GM18868 (cell line): Measurements from ENCODE around the gene RRM2.
A peak's percentile ranks its signal among the peaks of the same experiment; 100 is the strongest.

Experiments
- ATAC-seq: cut with Tn5 transposase; IDR thresholded peaks from one replicate; pipeline ENCODE4 v1.9.1; 2021; ENCODE audit warnings: mild to moderate bottlenecking, moderate library complexity; ENCODE audit not compliant: unreplicated experiment

RRM2 gene

DNA sequence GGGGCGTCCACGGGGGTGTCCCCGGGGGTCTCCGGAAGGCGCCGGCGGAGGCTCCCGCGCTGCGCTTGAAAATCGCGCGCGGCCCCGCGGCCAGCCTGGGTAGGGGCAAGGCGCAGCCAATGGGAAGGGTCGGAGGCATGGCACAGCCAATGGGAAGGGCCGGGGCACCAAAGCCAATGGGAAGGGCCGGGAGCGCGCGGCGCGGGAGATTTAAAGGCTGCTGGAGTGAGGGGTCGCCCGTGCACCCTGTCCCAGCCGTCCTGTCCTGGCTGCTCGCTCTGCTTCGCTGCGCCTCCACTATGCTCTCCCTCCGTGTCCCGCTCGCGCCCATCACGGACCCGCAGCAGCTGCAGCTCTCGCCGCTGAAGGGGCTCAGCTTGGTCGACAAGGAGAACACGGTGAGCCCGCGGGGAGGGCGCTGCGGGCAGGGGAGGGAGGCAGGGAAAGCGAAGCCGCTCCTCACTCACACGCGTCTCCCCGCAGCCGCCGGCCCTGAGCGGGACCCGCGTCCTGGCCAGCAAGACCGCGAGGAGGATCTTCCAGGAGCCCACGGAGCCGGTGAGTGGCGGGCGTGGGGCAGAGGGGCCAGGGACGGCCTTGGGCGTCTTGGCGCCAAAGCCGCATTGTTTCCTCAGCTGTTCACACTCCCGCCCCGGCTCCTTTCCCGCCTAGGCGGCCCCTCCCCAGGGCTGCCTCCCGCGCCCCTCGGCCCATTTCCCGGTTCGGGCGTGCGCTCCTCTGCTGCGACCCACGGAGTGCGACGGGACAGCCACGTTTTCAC, at the start of gene RRM2:
TSS of gene RRM2 (plus strand) at position 240 of the 781 bp plus-strand sequence. CDS start at position 300, 60 bp downstream.
- peak; percentile 75 for ATAC-seq

DNA sequence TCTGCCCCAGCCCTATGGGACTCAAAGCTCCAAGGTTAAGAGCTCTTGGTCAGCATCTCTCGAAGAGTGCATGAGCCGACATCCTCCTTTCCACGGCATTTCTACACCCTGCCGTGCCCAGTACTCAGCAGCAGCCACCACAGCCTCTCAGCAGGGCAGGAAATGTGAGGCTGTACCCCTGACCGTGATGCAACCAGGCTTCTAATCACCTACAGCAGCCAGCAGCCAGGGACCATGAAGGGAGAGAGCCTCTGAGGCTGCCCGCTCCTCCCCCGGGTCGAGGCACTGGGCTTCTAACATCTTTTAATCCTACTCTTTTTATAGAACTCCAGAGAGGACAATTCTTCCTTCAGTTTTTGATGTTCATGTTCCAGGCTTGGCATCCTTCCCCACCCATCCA, 48.8 kb upstream of the RRM2 start:
- ATAC-seq, result no peak

DNA sequence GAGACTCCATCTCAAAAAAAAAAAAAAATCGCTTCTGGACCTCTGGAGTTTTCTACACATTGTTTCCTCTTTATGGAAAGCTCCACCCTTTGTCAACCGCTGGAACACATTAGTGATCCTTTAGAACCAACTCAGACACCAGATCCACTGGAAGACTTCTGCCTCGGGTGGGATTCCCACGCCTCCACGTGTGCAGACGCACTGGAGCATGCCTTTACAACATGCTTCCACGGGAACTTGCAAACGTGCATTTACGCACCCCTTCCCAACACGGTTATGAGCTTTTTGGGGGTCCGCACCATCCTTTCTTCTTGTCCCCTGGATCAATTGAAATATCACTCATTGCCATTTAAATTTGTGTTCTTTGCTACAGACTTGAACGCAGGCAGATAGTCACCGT, 47.4 kb upstream of the RRM2 start:
- ATAC-seq, result no peak

DNA sequence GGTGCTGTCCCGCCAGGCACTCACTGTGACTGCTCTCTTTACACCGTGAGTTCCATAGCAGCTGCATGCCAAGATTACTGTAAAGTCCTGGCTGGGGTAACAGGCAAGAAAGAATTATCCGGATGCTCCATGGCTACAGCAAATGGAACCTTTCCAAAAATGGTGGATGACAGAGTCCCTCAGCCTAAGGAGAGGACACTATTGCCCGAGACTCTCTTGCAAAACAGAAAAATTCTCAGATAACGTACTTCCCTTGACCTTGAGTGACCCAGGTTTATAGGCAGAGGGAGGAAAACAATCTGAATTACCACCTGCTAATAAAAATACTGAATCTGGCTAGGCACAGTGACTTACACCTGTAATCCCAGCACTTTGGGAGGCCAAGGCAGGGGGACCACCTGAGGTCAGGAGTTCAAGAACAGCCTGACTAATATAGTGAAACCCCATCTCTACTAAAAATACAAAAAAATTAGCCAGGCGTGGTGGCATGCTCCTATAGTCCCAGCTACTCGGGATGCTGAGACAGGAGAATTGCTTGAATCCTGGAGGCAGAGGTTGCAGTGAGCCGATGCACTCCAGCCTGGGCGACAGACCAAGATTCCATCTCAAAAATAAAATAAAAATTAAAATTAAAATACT, 46.8 kb upstream of the RRM2 start:
- ATAC-seq, result no peak

DNA sequence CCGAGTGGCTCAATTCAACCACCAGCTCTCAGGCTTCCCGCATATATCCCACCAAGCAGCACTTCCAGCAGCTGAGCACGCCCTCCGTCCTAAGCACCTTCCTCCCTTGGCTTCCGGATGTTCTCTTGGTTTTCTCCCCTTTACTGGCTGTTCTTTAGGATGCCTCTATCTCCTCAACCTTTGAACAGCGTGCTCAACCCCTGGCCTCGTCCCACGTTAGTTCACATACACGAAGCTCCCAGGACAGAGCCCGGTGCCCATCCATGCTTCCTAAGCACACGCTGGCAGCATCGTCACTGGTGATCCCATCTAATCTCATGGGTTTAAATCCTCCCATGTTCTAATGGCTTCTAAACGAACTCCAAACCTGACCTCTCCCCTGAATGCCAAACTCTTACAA, 46.0 kb upstream of the RRM2 start:
- ATAC-seq, result no peak

DNA sequence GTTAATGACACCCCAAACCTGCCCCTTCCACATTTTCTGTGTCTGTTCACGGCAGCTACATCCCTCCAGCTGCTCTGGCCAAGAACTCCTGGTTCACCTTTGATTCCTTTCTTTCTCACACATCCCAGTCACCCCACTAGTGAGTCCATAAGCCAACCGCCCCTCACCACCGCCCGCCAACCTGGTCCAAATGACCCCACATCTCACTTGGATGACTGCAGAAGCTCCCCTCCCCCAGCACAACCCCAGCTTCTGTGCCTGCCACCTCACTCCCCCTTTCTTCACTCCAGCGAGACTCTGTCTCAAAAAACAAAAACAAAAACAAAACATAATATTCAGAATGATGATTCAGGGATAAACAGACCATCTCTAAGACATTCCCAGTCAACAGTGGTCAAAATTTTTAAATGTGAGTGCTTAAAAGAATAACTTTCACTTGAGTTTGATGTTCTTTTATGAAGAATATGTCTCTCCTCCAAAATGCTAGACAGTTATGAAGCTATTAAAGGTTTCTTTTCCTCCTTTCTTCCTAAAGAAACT, 45.5 kb upstream of the RRM2 start:
- no peak for ATAC-seq

DNA sequence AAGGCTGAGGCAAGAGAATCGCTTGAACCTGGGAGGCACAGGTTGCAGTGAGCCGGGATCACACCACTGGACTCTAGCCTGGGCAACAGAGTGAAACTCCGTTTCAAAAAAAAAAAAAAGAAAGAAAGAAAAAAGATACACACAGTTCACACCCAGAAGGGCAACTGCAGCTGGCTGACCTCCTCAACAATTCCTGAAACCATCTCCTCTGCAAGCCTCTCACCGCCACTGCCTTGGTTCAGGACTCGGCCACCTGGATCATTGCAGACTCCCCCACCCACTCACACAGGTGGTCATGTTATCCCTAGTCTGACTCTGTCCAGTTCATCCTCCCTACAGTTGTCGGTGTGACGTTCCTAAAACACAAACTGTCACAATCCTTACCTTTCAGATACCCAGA, 44.5 kb upstream of the RRM2 start:
- no peak for ATAC-seq

DNA sequence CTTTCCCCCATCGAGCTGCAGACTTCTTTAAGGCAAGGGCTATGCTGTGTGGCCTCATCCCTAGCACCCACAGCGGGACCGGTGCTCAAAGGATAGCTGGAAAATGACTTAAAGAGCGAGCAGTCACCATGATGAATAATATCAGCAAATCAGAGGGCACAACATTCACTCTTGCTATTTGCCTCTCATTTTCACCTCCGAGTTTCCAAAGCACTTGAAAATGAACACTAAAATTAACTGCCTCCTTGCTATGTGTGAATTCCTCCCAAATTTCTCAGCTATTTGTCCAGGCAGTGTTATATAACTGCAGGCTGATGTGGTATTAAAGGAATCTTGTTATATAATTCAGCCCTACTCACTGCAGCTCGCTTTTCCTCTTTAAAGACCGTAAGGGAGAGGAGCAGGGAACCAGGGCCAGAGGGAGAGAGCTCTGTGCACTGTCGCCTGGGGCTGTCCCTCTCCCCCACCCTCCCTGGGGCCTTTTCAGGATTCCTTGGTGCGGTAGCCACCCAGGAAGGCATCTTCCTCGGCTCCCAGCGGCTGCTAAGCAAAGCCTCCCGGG, 43.8 kb upstream of the RRM2 start:
- no peak for ATAC-seq

DNA sequence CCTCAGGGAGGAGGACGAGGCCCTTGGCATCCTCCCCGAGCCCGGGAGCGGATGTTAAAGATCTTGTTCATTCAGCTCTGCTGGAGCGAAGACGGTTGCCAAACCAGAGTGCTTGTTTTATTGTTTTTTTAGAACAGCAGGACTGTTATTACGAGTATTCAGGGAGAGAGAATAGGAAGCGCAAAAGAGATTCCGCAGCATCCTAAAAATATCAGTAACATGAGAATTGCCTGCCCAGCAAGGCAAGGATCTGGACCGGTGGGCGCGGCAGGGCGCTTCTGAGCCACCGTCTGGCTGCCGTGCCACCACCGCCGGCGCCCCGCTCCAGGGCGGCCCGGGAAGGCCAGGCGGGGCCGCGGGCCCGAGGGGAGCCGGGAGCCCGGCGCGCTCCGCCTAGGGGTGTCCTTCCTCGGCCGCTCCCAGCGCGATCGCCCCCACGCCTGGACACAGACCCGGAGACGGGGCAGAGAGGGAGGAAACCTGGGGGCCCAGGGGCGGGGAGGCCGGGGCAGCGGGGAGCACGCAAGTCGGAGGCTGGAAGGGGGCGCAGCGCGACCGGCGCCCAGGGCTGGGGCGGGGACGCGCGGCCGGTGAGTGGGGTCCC, 43.2 kb upstream of the RRM2 start:
- ATAC-seq, result no peak

DNA sequence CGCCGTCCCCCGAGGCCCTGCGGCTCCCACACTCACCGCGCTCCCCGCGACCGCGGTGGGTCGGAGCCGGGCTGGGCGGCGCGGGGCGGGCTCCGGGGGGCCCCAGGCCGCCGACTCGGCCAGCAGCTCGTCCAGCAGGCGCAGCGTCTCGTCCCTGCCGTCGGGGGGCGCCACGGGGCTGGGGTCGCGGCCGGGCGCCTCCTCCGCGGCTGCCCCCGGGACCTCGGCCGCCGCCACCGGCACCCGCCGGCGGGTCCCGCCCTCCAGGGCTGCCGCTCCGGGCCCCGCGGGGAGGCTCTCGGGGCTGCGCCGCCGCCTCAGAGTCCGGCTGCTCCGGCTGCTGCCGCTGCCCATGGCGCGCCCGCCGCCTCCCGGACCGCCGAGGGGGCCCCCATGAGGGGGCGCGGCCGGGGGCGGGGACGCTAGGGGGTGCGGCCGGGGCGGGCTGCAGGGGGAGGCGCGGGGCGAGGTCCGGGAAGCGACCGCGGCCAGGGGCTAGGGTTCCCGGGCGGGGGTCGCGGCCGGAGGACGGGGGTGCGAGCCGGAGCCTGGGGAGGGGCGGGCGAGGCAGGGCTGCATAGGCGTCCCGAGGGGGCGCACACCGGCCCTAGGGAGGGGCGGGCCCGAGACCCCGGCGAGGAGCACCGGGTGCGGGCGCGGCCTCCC, 42.5 kb upstream of the RRM2 start, which contains the start of gene CYS1:
TSS of gene CYS1 (minus strand) at position 542 of the 666 bp plus-strand sequence. CDS start at position 354, 188 bp downstream.
- ATAC-seq, result no peak

DNA sequence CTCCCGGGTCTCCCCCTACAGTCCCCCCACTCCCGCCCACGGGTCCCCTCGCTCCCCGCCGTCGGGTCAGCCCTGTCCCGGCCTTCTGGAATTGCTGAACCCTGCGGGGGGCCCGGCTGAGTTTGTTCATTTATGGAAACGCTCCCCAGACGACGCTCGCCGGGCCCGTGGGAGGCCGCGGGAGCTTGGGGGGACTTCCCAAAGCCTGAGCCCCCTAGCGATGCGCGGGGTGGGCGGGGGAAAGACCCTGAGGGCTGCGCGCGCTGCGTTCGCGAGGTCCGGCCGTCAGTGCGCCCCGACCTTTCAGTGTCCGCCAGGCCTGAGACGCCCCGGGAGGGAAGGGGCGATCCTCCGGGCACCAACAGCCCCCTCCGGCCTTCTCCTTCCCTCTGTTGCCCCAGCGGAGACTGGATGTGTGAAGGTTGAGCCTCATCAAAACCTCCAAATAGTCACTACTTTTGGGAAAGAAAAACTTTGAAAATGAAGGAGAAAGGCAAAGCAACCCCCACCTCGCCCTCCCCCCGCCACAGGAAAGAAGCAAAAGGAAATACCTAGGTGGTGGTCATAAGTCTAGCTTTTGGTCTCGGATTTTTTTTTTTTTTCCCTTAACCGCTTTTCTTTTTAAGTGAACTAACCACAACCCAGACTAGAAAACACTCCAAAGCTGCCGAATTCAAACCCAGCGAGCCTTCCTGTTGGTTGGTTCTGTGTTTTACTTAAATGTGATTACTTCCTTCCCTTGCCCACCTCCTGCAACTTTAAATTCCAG, 41.8 kb upstream of the RRM2 start:
- no peak for ATAC-seq

DNA sequence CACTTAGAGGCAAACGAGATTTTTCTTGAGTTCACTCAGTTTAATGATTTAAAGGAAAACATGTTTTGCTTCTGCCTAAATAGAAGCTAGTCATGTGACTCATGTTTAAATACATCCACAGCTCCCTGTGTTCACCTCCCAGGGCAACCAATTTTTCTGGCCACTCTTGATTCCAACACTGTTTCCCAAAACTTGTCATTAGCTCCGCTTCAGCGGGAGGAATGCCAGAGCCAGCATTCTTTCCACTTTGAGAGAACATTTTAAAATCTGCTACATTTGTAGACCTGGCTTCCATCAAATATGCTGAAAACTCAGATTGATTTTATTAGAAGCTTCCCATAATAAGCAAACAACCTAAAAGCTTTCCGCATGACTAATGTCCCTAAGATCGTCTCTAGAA, 39.5 kb upstream of the RRM2 start:
- no peak for ATAC-seq

DNA sequence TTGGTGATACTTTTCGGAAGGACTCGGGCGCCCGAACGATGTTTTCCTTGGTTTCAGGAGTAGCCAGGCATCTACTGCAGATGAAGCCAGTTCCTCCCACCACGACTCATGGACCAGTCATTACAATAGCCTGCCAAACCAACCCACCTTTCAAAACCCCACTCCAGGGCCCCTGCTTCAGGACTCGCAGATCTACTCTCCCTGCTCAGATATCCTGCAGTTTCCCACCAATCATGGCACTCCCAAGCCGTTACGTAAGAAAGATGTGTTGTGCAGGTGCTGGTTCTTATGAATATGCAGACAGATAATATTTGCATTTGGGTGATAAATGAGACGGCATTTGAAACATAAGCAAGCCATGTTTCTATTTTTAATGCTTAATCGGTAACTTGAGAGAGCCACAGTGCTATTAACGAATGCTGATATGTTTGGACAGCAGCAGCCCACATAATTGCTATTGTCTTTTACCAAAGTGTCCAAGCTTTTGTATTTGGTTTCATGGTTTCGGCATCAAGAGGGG, 38.8 kb upstream of the RRM2 start:
- no peak for ATAC-seq

DNA sequence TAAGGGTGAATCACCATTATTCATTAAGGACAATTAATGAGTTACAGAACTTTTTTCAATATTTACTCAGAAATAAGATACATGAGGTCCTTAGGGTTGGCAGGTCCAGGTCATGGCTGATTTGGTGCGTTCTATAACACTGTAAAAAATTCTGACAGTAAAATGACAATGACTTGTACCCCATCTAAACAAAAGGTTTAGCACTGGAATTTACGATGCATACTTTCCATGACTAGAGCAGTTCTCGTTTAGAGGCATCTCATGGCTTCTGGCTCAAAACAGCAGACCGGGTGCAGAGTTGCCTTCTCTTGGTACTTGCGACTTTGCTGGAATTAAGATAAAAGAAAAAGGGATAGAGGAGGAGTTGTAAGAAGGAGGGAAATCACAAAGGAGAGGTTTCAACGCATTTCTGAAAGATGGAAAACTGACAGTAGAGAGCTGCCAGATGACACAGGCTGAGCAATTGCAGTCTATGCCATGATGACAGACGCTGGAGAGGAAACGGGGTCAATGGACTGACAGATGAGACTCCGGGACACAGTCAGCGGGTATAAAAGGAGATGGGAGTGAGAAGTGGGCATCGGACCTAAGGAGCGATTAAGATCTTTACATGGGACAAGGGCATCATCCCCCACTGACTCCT, 38.2 kb upstream of the RRM2 start:
- no peak for ATAC-seq

DNA sequence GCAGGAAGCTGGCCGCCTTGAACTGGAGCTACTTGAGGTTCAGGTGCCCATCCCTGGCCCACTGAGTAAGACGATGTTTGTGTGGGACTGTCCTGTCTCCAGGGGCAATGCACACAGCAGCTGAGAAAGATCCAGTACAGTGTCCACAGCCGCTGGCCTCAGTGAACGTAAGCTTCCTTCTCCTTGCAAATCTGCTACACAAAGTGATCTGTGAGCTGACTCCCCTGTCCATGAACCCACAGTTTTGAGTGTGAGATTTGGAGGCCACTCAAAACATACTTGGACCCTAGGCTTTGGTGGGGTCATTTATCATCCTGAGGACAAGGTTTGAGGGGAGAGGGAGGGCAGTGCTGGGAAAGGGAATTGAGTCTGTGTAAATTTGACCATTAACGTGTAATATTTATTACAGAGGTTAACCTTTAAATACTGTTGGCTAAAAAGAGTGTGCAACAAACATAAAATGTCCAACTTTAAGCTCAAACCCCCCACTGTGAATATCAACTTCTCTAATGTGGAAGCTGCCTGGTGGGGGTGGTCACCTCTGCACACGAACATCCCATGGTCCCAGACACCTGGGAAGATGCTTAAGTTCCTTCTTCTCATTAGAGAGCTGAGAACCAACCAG, 37.4 kb upstream of the RRM2 start:
- no peak for ATAC-seq

DNA sequence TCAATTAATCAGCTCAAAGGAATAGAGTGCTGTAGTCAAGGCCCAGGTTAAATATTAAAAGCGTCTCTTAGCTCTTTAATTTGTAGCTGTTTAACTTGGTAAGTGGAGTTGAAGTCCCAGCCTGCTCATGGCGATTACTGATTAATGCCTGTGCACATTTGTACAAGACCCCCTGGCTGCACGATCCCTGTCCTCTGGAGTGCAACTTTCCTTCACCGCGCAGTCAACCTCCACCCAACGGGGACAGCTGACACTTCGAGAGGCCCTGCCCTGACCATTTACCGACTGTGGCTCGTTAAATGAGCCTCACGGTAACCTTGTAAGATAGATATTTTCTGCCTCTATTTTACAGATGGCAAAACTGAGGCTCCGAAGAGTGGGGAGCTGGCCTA, 36.9 kb upstream of the RRM2 start:
- ATAC-seq, result no peak

DNA sequence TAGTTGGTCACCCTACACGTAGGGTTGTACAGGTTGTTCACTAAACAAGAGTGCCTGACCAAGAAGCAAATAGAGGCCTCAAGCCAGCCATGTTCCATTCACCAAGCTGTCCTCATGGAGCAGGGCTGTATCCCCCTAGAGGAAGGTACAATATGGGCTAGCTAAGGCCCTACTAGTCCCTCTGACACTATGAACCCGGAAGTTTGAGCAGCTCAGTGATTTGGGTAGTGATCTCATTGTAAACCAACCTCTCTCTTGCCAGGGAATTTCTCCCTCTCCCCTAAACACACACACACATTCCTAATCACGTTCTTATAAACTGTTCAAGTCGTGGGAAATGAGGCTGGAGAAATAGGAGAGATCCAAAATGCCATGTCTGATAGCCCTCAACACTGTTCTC, 35.6 kb upstream of the RRM2 start:
- no peak for ATAC-seq

DNA sequence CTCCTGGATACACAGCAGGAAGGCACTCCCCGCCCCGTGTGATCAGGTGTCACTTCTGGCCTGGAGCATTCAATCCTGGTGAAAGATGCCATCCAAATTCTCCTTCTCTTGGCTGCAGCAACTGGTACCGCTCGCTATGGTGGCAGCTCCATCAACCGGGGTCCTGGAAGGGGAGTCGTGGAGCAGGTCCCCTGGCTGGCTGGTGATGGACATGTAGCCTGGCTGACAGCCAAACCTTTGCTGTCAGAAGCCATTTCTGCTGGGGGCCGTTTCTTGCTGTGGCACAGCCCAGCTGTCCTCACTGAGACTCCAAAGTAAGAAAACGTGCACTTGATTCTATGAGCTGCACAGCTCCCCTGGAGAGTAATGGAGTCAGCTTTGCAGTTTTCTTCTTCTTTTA, 35.2 kb upstream of the RRM2 start:
- ATAC-seq, result no peak

DNA sequence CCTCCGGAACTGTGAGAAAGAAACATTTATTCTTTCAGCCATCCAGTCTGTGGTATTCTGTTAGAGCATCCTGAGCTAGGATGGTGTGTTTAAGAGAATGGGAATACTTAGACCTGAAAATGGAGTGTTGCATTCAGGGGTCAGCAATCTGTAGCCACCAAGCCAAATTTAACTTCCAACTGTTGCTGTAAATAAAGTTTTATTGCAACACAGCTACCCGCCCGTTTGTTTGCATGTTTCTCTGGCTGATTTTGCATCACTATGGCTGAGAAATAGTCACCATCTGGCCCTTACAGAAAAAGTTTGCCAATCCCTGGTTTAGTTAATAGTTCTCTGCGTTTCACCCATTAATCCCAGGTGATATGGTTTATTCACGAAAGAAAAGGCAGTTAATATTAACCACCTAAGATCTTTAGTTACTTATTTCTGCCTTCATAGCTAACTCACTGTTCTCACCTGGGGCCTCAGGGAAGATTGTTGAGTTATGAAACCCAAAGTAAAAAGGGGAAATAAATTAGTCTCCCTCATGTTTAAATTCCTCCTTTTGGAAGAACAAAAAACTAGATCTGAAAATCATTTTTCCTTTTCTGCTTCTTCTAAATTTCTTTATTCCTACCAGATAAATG, 32.9 kb upstream of the RRM2 start:
- no peak for ATAC-seq
